Neuronal stem cell (in vitro differentiated cells): ENCODE results near the gene KCNIP4.

Experiments used
- DNase-seq: peaks from one replicate; pipeline ENCODE4 v3.0.0-alpha.2; 2013; ENCODE audit warnings: low spot score
- H2AFZ ChIP-seq: one replicate; pipeline ENCODE4 v1.6.1; 2013; ENCODE audit warnings: mild to moderate bottlenecking, low read length, inconsistent platforms
- H2AK5ac ChIP-seq: 2 replicates; pipeline ENCODE4 v1.6.1; 2013; ENCODE audit warnings: low read depth, mild to moderate bottlenecking, inconsistent platforms, low read length, moderate library complexity, mixed read lengths
- H2BK120ac ChIP-seq: 2 replicates; pipeline ENCODE4 v1.6.1; 2013; ENCODE audit warnings: low read depth, mild to moderate bottlenecking, inconsistent platforms, low read length, moderate library complexity, mixed read lengths
- H2BK12ac ChIP-seq: one replicate; pipeline ENCODE4 v1.6.1; 2013; ENCODE audit warnings: low read length, inconsistent platforms
- H2BK15ac ChIP-seq: 2 replicates; pipeline ENCODE4 v1.6.1; 2013; ENCODE audit warnings: mild to moderate bottlenecking, low read length, inconsistent platforms, mixed read lengths
- H2BK5ac ChIP-seq: one replicate; pipeline ENCODE4 v1.6.1; 2013; ENCODE audit warnings: inconsistent platforms, mild to moderate bottlenecking, low read length, moderate library complexity
- H3K14ac ChIP-seq: one replicate; pipeline ENCODE4 v1.6.1; 2013; ENCODE audit warnings: low read length, inconsistent platforms
- H3K18ac ChIP-seq: 2 replicates; pipeline ENCODE4 v1.6.1; 2013; ENCODE audit warnings: low read length, inconsistent platforms
- H3K23ac ChIP-seq: 2 replicates; pipeline ENCODE4 v1.6.1; 2013; ENCODE audit warnings: low read depth, mild to moderate bottlenecking, mixed read lengths, low read length, inconsistent platforms; ENCODE audit not compliant: poor library complexity
- H3K27ac ChIP-seq: replicated peaks from 3 replicates; pipeline ENCODE4 v1.5.1; 2013; ENCODE audit warnings: low read length, inconsistent platforms
- H3K27me3 ChIP-seq, 3 experiments: 2 replicates each; pipeline ENCODE4 v1.6.1; 2013; ENCODE audit warnings: low read length in 3 of 3, mild to moderate bottlenecking in 2 of 3, inconsistent platforms in 1 of 3, low read depth in 1 of 3, mixed read lengths in 1 of 3, moderate library complexity in 1 of 3; ENCODE audit not compliant: control insufficient read depth in 3 of 3, insufficient read depth in 3 of 3
- H3K36me3 ChIP-seq, 2 donors: replicated peaks in 1 of 2; 2 replicates each; pipeline ENCODE4 v1.6.1; 2013; ENCODE audit warnings: low read length in 2 of 2; ENCODE audit not compliant: control insufficient read depth in 2 of 2, insufficient read depth in 2 of 2
- H3K4ac ChIP-seq: 2 replicates; pipeline ENCODE4 v1.6.1; 2013; ENCODE audit warnings: inconsistent platforms, mild to moderate bottlenecking, low read length, moderate library complexity
- H3K4me1 ChIP-seq, 2 donors: 1 replicate in 1 of 2; 2 replicates in 1 of 2; pipeline ENCODE4 v1.6.1; 2013; ENCODE audit warnings: low read length in 2 of 2, low read depth in 1 of 2; ENCODE audit not compliant: control insufficient read depth in 2 of 2, insufficient read depth in 1 of 2
- H3K4me2 ChIP-seq: one replicate; pipeline ENCODE4 v1.6.1; 2013; ENCODE audit warnings: mild to moderate bottlenecking, low read length, inconsistent platforms; ENCODE audit not compliant: insufficient read depth, poor library complexity, severe bottlenecking
- H3K4me3 ChIP-seq, 2 donors: 2 replicates each; pipeline ENCODE4 v1.5.1; 2013; ENCODE audit warnings: low read length in 2 of 2, mild to moderate bottlenecking in 2 of 2, inconsistent platforms in 1 of 2, moderate library complexity in 1 of 2
- H3K79me1 ChIP-seq: one replicate; pipeline ENCODE4 v1.6.1; 2013; ENCODE audit warnings: low read depth, mild to moderate bottlenecking, inconsistent platforms, low read length, moderate library complexity
- H3K9ac ChIP-seq: one replicate; pipeline ENCODE4 v1.6.1; 2013; ENCODE audit warnings: mild to moderate bottlenecking, low read depth, low read length, inconsistent platforms; ENCODE audit not compliant: poor library complexity
- H3K9me3 ChIP-seq, 2 donors: replicated peaks in 1 of 2; 2 replicates each; pipeline versions ENCODE3 to v1.6.1; 2013; ENCODE audit warnings: low read length in 2 of 2, mild to moderate bottlenecking in 2 of 2, inconsistent platforms in 1 of 2, low read depth in 1 of 2, mixed read lengths in 1 of 2, moderate library complexity in 1 of 2; ENCODE audit not compliant: control insufficient read depth in 2 of 2, insufficient read depth in 1 of 2
- H4K8ac ChIP-seq: one replicate; pipeline ENCODE4 v1.6.1; 2013; ENCODE audit warnings: low read depth, mild to moderate bottlenecking, inconsistent platforms, low read length, moderate library complexity
- H4K91ac ChIP-seq: one replicate; pipeline ENCODE4 v1.6.1; 2013; ENCODE audit warnings: low read length, low read depth, mild to moderate bottlenecking, inconsistent platforms; ENCODE audit not compliant: poor library complexity
- WGBS, 2 donors: extraction: QIAGEN DNeasy Blood & Tissue Kit; methylation state at CpG; one replicate each; pipeline ENCODE4 v1.1.7; 2013; ENCODE audit warnings: missing lambda C conversion rate in 2 of 2, mixed read lengths in 1 of 2; ENCODE audit not compliant: insufficient read length in 2 of 2, insufficient replicate concordance in 1 of 2; ENCODE audit errors: extremely low coverage in 2 of 2; 5-methylcytosine and 5-hydroxymethylcytosine counted together

KCNIP4 gene

GRCh38 chr4:21002976-21003375 lies 945.6 kb downstream of the KCNIP4 start:
- Histone ChIP-seq H2BK15ac (no peak overlapping the region), H2AFZ (no peak overlapping the region), H2BK5ac (no peak overlapping the region), H3K14ac (no peak overlapping the region), H2BK12ac (no peak overlapping the region), H4K91ac (no peak overlapping the region), H3K9me3 (no peaks in the 10 kb centered on the region), H3K9ac (no peak overlapping the region), H3K4me1 (peaks cover 0 to 5% of the 10 kb centered on the region in 2 donors), H3K4me2 (no peak overlapping the region), H3K27ac (no peak overlapping the region), H3K4me3 (no peak overlapping the region), H3K36me3 (no peaks in the 10 kb centered on the region), H3K23ac (no peak overlapping the region), H3K27me3 (no peaks in the 10 kb centered on the region), H3K18ac (no peak overlapping the region), H2BK120ac (no peak overlapping the region), H4K8ac (no peak overlapping the region), H3K79me1 (no peaks in the 10 kb centered on the region), H3K4ac (no peak overlapping the region), H2AK5ac (no peak overlapping the region)
- WGBS, 2 donors, result no CpG with 5 or more reads among the region's 4 CpGs
- no peak for DNase-seq

- Histone ChIP-seq H2BK120ac (no peak overlapping the region), H3K36me3 (no peaks in the 10 kb centered on the region), H3K4me1 (peaks cover 0 to 5% of the 10 kb centered on the region in 2 donors), H3K4me3 (no peak overlapping the region), H3K4me2 (no peak overlapping the region), H3K4ac (no peak overlapping the region), H2BK15ac (no peak overlapping the region), H2BK5ac (no peak overlapping the region), H3K14ac (no peak overlapping the region), H3K27ac (no peak overlapping the region), H3K27me3 (no peaks in the 10 kb centered on the region), H4K91ac (no peak overlapping the region), H3K79me1 (no peaks in the 10 kb centered on the region), H3K18ac (no peak overlapping the region), H3K9ac (no peak overlapping the region), H3K23ac (no peak overlapping the region), H4K8ac (no peak overlapping the region), H3K9me3 (no peaks in the 10 kb centered on the region), H2BK12ac (no peak overlapping the region), H2AFZ (no peak overlapping the region), H2AK5ac (no peak overlapping the region)
- DNase-seq, result no peak
- no CpG with 5 or more reads among the region's 5 CpGs for WGBS, 2 donors
Measured at GRCh38 chr4:21002286-21002685, 946.3 kb downstream of the KCNIP4 start.

GRCh38 chr4:21001490-21001889 lies 947.1 kb downstream of the KCNIP4 start:
- no peak for DNase-seq
- no peaks in the 10 kb centered on the region for H3K27me3 ChIP-seq
- H3K79me1 ChIP-seq, result no peaks in the 10 kb centered on the region
- no peak overlapping the region for H3K27ac ChIP-seq
- H2AK5ac ChIP-seq, result no peak overlapping the region
- no peak overlapping the region for H4K91ac ChIP-seq
- WGBS, 2 donors, result no CpG with 5 or more reads among the region's 4 CpGs
- H3K4me2 ChIP-seq, result no peak overlapping the region
- no peak overlapping the region for H2BK12ac ChIP-seq
- H3K4me1 ChIP-seq, result peaks cover 0 to 5% of the 10 kb centered on the region in 2 donors
- H3K36me3 ChIP-seq, result no peaks in the 10 kb centered on the region
- no peak overlapping the region for H2BK5ac ChIP-seq
- H2BK120ac ChIP-seq, result no peak overlapping the region
- no peak overlapping the region for H2AFZ ChIP-seq
- H3K23ac ChIP-seq, result no peak overlapping the region
- no peak overlapping the region for H3K4me3 ChIP-seq
- no peak overlapping the region for H3K4ac ChIP-seq
- H3K14ac ChIP-seq, result no peak overlapping the region
- no peak overlapping the region for H3K18ac ChIP-seq
- H2BK15ac ChIP-seq, result no peak overlapping the region
- H4K8ac ChIP-seq, result no peak overlapping the region
- H3K9ac ChIP-seq, result no peak overlapping the region
- no peaks in the 10 kb centered on the region for H3K9me3 ChIP-seq

GRCh38 chr4:20997886-20998285 lies 950.7 kb downstream of the KCNIP4 start:
- no peaks in the 10 kb centered on the region for H3K36me3 ChIP-seq
- no peak overlapping the region for H2AK5ac ChIP-seq
- no peak overlapping the region for H2BK5ac ChIP-seq
- no peak overlapping the region for H2AFZ ChIP-seq
- no peak overlapping the region for H2BK120ac ChIP-seq
- H3K27me3 ChIP-seq, result no peaks in the 10 kb centered on the region
- no peak overlapping the region for H2BK12ac ChIP-seq
- peaks cover 0 to 3% of the 10 kb centered on the region in 2 donors for H3K9me3 ChIP-seq
- H4K91ac ChIP-seq, result no peak overlapping the region
- no peak overlapping the region for H4K8ac ChIP-seq
- no peak overlapping the region for H3K9ac ChIP-seq
- no peak overlapping the region for H3K4me3 ChIP-seq
- DNase-seq, result no peak
- no peak overlapping the region for H2BK15ac ChIP-seq
- H3K4ac ChIP-seq, result no peak overlapping the region
- H3K4me1 ChIP-seq, result peaks cover 0 to 5% of the 10 kb centered on the region in 2 donors
- H3K18ac ChIP-seq, result no peak overlapping the region
- H3K27ac ChIP-seq, result no peak overlapping the region
- no peak overlapping the region for H3K23ac ChIP-seq
- WGBS, 2 donors, result no CpG with 5 or more reads among the region's 3 CpGs
- no peak overlapping the region for H3K4me2 ChIP-seq
- H3K79me1 ChIP-seq, result no peaks in the 10 kb centered on the region
- no peak overlapping the region for H3K14ac ChIP-seq
